BLaER1 (cell line): ENCODE results near the gene NAV3.
A peak's percentile ranks its signal among the peaks of the same experiment; 100 is the strongest.

Experiments
- H3K27ac ChIP-seq: shearing (Covaris generic); formaldehyde crosslinking; 2 replicates; pipeline ENCODE4 v1.8.1; 2022
- H3K27me3 ChIP-seq: shearing (Covaris generic); formaldehyde crosslinking; 2 replicates; pipeline ENCODE4 v1.8.1; 2022
- H3K36me3 ChIP-seq: shearing (Covaris generic); formaldehyde crosslinking; 2 replicates; pipeline ENCODE4 v1.8.1; 2022
- H3K4me1 ChIP-seq: shearing (Covaris generic); formaldehyde crosslinking; 2 replicates; pipeline ENCODE4 v1.8.1; 2022
- H3K4me2 ChIP-seq: shearing (Covaris generic); formaldehyde crosslinking; 2 replicates; pipeline ENCODE4 v1.8.1; 2022
- H3K4me3 ChIP-seq: shearing (Covaris generic); formaldehyde crosslinking; 2 replicates; pipeline ENCODE4 v1.8.1; 2022
- H3K9ac ChIP-seq: shearing (Covaris generic); formaldehyde crosslinking; 2 replicates; pipeline ENCODE4 v1.8.1; 2022
- H3K9me3 ChIP-seq: shearing (Covaris generic); formaldehyde crosslinking; 2 replicates; pipeline ENCODE4 v1.8.1; 2022
- H4K20me1 ChIP-seq: shearing (Covaris generic); formaldehyde crosslinking; 2 replicates; pipeline ENCODE4 v1.8.1; 2022
- Cebpa-rat ChIP-seq: shearing (Covaris generic); IDR thresholded peaks from 2 replicates; pipeline ENCODE4 v1.8.1; 2022

NAV3 gene

DNA sequence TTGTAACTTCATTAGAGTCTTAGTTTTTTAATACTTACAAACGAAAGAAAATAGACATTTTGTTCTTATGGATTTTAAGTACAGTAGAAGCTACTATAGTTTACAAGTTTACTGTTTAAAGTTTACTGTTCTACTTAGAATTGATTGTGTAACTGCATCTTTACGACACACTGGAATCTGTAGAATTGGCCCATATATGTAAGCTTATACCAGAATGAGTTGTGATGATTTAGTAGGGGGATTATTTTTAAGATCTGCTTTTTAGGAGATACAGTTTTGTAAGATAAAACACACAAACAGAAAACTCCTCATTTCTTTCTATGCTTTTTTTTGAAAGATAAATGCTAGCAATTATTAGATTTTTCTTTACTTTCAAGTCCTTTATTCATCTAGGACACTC is 30.2 kb upstream of the NAV3 start:
- Histone ChIP-seq H3K27me3 (no peaks in the 10 kb centered on the region), H3K36me3 (no peaks in the 10 kb centered on the region), H3K4me2 (no peak overlapping the region), H3K9ac (no peak overlapping the region), H4K20me1 (no peaks in the 10 kb centered on the region), H3K27ac (no peak overlapping the region), H3K4me1 (no peaks in the 10 kb centered on the region), H3K4me3 (no peak overlapping the region), H3K9me3 (peaks cover 7% of the 10 kb centered on the region; the same call in 1 of the 2 replicates)
- no peak for TF ChIP-seq Cebpa-rat

DNA sequence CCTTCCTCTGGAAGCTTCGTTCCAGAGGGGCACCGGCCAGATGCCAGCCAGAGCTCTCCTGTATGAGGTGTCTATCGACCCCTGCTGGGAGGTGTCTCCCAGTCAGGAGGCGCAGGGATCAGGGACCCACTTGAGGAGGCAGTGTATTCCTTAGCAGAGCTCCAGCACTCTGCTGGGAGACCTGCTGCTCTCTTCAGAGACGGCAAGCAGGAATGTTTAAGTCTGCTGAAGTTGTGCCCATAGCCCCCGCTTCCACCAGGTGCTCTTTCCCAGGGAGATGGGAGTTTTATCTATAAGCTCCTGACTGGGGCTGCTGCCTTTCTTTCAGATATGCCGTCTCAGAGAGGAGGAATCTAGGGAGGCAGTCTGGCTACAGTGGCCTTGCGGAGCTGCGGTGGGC is 22.2 kb upstream of the NAV3 start:
- Histone ChIP-seq H3K36me3 (no peaks in the 10 kb centered on the region), H3K4me1 (no peaks in the 10 kb centered on the region), H3K4me2 (no peak overlapping the region), H4K20me1 (no peaks in the 10 kb centered on the region), H3K27ac (no peak overlapping the region), H3K9ac (no peak overlapping the region), H3K9me3 (peaks cover 15% of the 10 kb centered on the region), H3K4me3 (no peak overlapping the region), H3K27me3 (no peaks in the 10 kb centered on the region)
- no peak for TF ChIP-seq Cebpa-rat

- no peaks in the 10 kb centered on the region for H3K27me3 ChIP-seq
- H3K27ac ChIP-seq, result no peak overlapping the region
- H3K4me2 ChIP-seq, result no peak overlapping the region
- no peak overlapping the region for H3K9ac ChIP-seq
- H3K4me1 ChIP-seq, result peaks cover 14% of the 10 kb centered on the region
- H3K4me3 ChIP-seq, result no peak overlapping the region
- H3K36me3 ChIP-seq, result no peaks in the 10 kb centered on the region
- H3K9me3 ChIP-seq, result peaks cover 5% of the 10 kb centered on the region
- no peaks in the 10 kb centered on the region for H4K20me1 ChIP-seq
- TF ChIP-seq Cebpa-rat, result no peak
Measured at GRCh38 chr12:77813558-77813957, 17.1 kb upstream of the NAV3 start.

GRCh38 chr12:77814386-77814785 is 16.3 kb upstream of the NAV3 start:
- no peak for TF ChIP-seq Cebpa-rat
- H3K4me3 ChIP-seq, result no peak overlapping the region
- no peaks in the 10 kb centered on the region; the same call in 1 of the 2 replicates for H3K9me3 ChIP-seq
- 0 out of 2 replicates have a peak overlapping the region, but pooled peaks have one; percentile 9 for H3K27ac ChIP-seq
- peaks cover 14% of the 10 kb centered on the region for H3K4me1 ChIP-seq
- H3K4me2 ChIP-seq, result peak overlapping the region; percentile 52
- H3K36me3 ChIP-seq, result no peaks in the 10 kb centered on the region
- no peaks in the 10 kb centered on the region for H4K20me1 ChIP-seq
- H3K27me3 ChIP-seq, result no peaks in the 10 kb centered on the region
- no peak overlapping the region; the same call in 1 of the 2 replicates for H3K9ac ChIP-seq

GRCh38 chr12:77816196-77816595 is 14.5 kb upstream of the NAV3 start:
- H3K9me3 ChIP-seq, result no peaks in the 10 kb centered on the region
- no peak overlapping the region for H3K4me2 ChIP-seq
- TF ChIP-seq Cebpa-rat, result no peak
- no peak overlapping the region for H3K4me3 ChIP-seq
- H3K9ac ChIP-seq, result no peak overlapping the region
- H3K36me3 ChIP-seq, result no peaks in the 10 kb centered on the region
- no peaks in the 10 kb centered on the region for H3K27me3 ChIP-seq
- H3K27ac ChIP-seq, result no peak overlapping the region
- H4K20me1 ChIP-seq, result no peaks in the 10 kb centered on the region
- peaks cover 14% of the 10 kb centered on the region for H3K4me1 ChIP-seq

- H4K20me1 ChIP-seq, result no peaks in the 10 kb centered on the region
- peaks cover 14% of the 10 kb centered on the region for H3K4me1 ChIP-seq
- H3K27ac ChIP-seq, result no peak overlapping the region
- no peak overlapping the region for H3K9ac ChIP-seq
- no peaks in the 10 kb centered on the region for H3K27me3 ChIP-seq
- H3K36me3 ChIP-seq, result no peaks in the 10 kb centered on the region
- no peaks in the 10 kb centered on the region for H3K9me3 ChIP-seq
- H3K4me3 ChIP-seq, result no peak overlapping the region
- TF ChIP-seq Cebpa-rat, result no peak
- H3K4me2 ChIP-seq, result no peak overlapping the region
Measured at GRCh38 chr12:77817276-77817675, 13.4 kb upstream of the NAV3 start.

DNA sequence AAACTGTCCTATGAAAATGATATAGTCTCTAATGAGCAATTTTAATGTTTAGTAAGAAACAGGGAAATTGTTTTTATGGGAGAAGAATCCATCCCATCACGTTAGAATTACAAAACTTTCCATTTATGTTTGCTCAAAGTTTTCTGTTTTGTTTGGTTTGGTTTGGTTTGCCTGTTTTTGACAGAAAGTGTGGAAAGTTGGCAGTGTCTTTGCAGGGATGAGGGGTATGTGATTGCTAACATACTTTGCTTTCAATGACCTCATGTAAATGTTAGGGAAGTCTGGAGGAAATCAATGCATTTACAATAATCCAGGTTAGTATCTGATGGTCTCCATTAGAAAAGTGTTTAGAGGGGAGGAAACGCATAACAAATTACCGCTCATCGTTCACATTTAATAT is 12.3 kb upstream of the NAV3 start:
- no peak for TF ChIP-seq Cebpa-rat
- Histone ChIP-seq H3K27me3 (no peaks in the 10 kb centered on the region), H3K4me1 (peaks cover 14% of the 10 kb centered on the region), H3K4me3 (no peak overlapping the region), H3K36me3 (no peaks in the 10 kb centered on the region), H3K9me3 (no peaks in the 10 kb centered on the region), H3K4me2 (no peak overlapping the region), H4K20me1 (no peaks in the 10 kb centered on the region), H3K9ac (no peak overlapping the region), H3K27ac (no peak overlapping the region)

DNA sequence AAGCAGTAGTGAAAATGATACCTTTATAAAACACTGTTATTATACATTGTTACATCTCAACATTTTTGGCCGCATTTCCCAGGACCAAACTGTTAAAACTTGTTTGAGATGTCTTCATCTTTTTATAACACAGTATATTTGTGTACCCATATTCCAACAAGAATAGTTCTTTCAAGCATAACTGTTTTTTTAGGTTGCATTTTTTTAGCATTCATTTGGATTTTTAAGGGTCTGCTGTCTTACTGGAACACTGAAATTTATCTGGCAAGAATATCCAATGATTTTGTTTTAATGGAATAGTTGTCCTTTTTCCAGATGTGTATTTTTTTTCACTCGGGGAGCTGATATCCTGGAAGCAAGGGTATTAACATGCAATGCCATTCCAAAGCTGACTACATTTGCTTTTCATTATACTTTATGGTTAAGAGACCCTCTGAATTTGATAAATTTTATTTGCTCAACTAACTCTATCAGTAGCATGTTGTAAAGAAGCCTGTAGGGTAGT is 8.9 kb upstream of the NAV3 start:
- no peak overlapping the region for H3K4me2 ChIP-seq
- H3K4me1 ChIP-seq, result no peaks in the 10 kb centered on the region
- TF ChIP-seq Cebpa-rat, result no peak
- H3K9ac ChIP-seq, result no peak overlapping the region
- no peak overlapping the region for H3K4me3 ChIP-seq
- H4K20me1 ChIP-seq, result no peaks in the 10 kb centered on the region
- H3K36me3 ChIP-seq, result no peaks in the 10 kb centered on the region
- no peaks in the 10 kb centered on the region for H3K9me3 ChIP-seq
- H3K27ac ChIP-seq, result no peak overlapping the region
- H3K27me3 ChIP-seq, result no peaks in the 10 kb centered on the region

DNA sequence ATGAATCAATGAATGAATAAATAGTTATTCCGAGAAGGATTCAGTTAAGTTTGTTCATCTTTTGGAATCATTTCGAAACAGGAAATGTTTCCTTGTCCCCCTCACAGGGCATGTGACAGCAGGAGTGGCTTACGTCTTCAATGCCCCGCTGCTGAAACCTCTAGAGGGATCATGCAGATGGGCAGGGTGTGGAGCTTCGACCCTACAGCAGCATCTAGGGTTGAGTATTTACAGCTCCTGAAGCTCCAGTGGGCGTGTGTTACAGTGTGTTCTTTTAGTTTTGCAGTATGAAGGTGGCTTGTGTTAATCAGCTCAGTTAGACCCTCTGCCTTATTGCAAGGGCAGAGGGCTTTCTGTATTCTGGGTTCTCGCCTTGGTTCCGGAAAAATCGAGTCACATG is 2.6 kb downstream of the NAV3 start:
- Histone ChIP-seq H3K4me3 (no peak overlapping the region), H3K27ac (no peak overlapping the region), H4K20me1 (no peaks in the 10 kb centered on the region), H3K4me1 (peaks cover 16% of the 10 kb centered on the region), H3K9ac (no peak overlapping the region), H3K27me3 (no peaks in the 10 kb centered on the region), H3K9me3 (no peaks in the 10 kb centered on the region), H3K4me2 (no peak overlapping the region), H3K36me3 (no peaks in the 10 kb centered on the region)
- no peak for TF ChIP-seq Cebpa-rat

DNA sequence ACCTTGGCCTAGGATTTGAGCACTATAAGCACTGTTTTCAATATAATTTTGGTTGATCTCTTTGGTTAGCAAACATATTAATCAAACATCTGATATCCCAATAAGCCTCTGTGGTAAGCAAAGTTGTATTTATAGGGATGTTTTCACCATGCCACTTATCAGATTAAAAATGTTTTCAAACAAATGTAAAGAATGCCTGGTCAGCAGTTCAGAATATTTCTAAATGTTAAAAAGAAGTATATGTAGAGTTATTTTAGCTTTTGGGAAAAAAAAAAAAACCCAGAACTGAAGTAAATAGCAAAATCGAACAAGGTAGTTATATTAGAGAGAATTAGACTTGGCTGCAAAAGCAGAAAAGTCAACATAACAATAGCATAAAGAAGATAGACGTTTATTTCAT is 3.9 kb downstream of the NAV3 start:
- Histone ChIP-seq H3K27ac (no peak overlapping the region), H3K4me3 (no peak overlapping the region), H3K36me3 (no peaks in the 10 kb centered on the region), H3K4me2 (no peak overlapping the region), H3K27me3 (no peaks in the 10 kb centered on the region), H4K20me1 (no peaks in the 10 kb centered on the region), H3K9ac (no peak overlapping the region), H3K4me1 (peaks cover 9% of the 10 kb centered on the region), H3K9me3 (no peaks in the 10 kb centered on the region)
- TF ChIP-seq Cebpa-rat, result no peak

GRCh38 chr12:77835969-77836368 is 5.3 kb downstream of the NAV3 start:
- no peaks in the 10 kb centered on the region for H4K20me1 ChIP-seq
- H3K9me3 ChIP-seq, result no peaks in the 10 kb centered on the region
- no peak overlapping the region for H3K27ac ChIP-seq
- no peaks in the 10 kb centered on the region for H3K27me3 ChIP-seq
- no peaks in the 10 kb centered on the region for H3K36me3 ChIP-seq
- no peaks in the 10 kb centered on the region; the same call in 1 of the 2 replicates for H3K4me1 ChIP-seq
- no peak overlapping the region for H3K4me3 ChIP-seq
- no peak for TF ChIP-seq Cebpa-rat
- no peak overlapping the region for H3K4me2 ChIP-seq
- H3K9ac ChIP-seq, result no peak overlapping the region
